Cerebellar nuclear complex (tissue), 1 donor: ENCODE data around the gene FOXA1.
"Not testable (repeated sequence)": the region's sequence is repeated elsewhere in the genome, so short reads cannot be mapped to it uniquely, and the experiment has no call there.

ENCODE experiments used
- DNase-seq, 2 experiments: peaks; one replicate each; lab custom pipeline; 2025; lab: John Stamatoyannopoulos, UW

The FOXA1 gene

GRCh38 chr14:37555596-37555995 lies 39.5 kb downstream of the FOXA1 start:
- DNase-seq, result not testable (repeated sequence)

GRCh38 chr14:37553935-37554550 lies 41.0 kb downstream of the FOXA1 start:
- DNase-seq, result no peak

- no peak for DNase-seq
These were observed 43.9 kb downstream of the FOXA1 start for GRCh38 chr14:37551119-37551518.

GRCh38 chr14:37550511-37550910 lies 44.5 kb downstream of the FOXA1 start:
- DNase-seq, result no peak

- no peak for DNase-seq
These were observed 48.2 kb downstream of the FOXA1 start for GRCh38 chr14:37546621-37547447.

GRCh38 chr14:37545174-37545573 lies 49.9 kb downstream of the FOXA1 start:
- DNase-seq, result no peak

- DNase-seq, result no peak
These were observed 50.6 kb downstream of the FOXA1 start for GRCh38 chr14:37544407-37544806.

GRCh38 chr14:37539992-37540391 lies 55.1 kb downstream of the FOXA1 start:
- no peak for DNase-seq
